CD4-positive, alpha-beta T cell (primary cell): Measurements from ENCODE around the gene ASXL2. TPM values are rescaled to one million over a fixed set of nuclear protein-coding genes. Genes with fewer than 3 reads are reported as not detected.

Experiments used
- ATAC-seq: fragments of 200-7000 bp; cut with Tn5 transposase; one replicate; pipeline ENCODE4 v1.10.0; 2022; ENCODE audit warnings: mild to moderate bottlenecking; ENCODE audit not compliant: poor library complexity
- CTCF ChIA-PET: fragments of 350-600 bp; sonication (Branson Sonifier 250); formaldehyde crosslinking; loops from one replicate; lab custom pipeline; 2021; ENCODE audit warnings: antibody characterized with exemption, inconsistent platforms; lab: Charles Lee
- POLR2A ChIA-PET: fragments of 350-600 bp; sonication (Branson Sonifier 250); formaldehyde crosslinking; loops from one replicate; lab custom pipeline; 2021; ENCODE audit warnings: antibody characterized with exemption, inconsistent platforms; lab: Charles Lee
- DNase-seq, 14 experiments: peaks; one replicate each; pipeline ENCODE4 v3.0.0-alpha.2; 2013 to 2020; ENCODE audit warnings: mixed read lengths in 2 of 14
- H3K27ac ChIP-seq, 2 donors: one replicate each; pipeline versions ENCODE4 v1.5.1 to v1.7.0; 2013; ENCODE audit warnings: low read length in 2 of 2, low read depth in 1 of 2, mild to moderate bottlenecking in 1 of 2
- H3K27me3 ChIP-seq, 2 experiments: 1 replicate in 1 of 2; 2 replicates in 1 of 2; pipeline versions ENCODE4 v1.6.1 to v1.7.0; 2013; ENCODE audit warnings: low read length in 2 of 2, control low read depth in 1 of 2, mild to moderate bottlenecking in 1 of 2, moderate library complexity in 1 of 2; ENCODE audit not compliant: insufficient read depth in 2 of 2, control insufficient read depth in 1 of 2
- H3K36me3 ChIP-seq: one replicate; pipeline ENCODE4 v1.6.1; 2013; ENCODE audit warnings: low read length, control low read depth; ENCODE audit not compliant: insufficient read depth
- H3K4me1 ChIP-seq: one replicate; pipeline ENCODE4 v1.6.1; 2013; ENCODE audit warnings: low read length, control low read depth; ENCODE audit not compliant: insufficient read depth
- H3K4me3 ChIP-seq: one replicate; pipeline ENCODE4 v1.5.1; 2013; ENCODE audit warnings: mild to moderate bottlenecking, low read length, moderate library complexity
- H3K9me3 ChIP-seq, 2 experiments: 1 replicate in 1 of 2; 2 replicates in 1 of 2; pipeline versions ENCODE4 v1.6.1 to v1.7.0; 2013; ENCODE audit warnings: low read length in 2 of 2, mild to moderate bottlenecking in 2 of 2, control low read depth in 1 of 2, moderate library complexity in 1 of 2; ENCODE audit not compliant: control insufficient read depth in 1 of 2, insufficient read depth in 1 of 2
- H3K27ac Mint-ChIP-seq: one replicate; pipeline ENCODE4 v1.8.0; 2020; ENCODE audit warnings: mixed read lengths
- H3K27me3 Mint-ChIP-seq: one replicate; pipeline ENCODE4 v1.8.0; 2021; ENCODE audit warnings: mixed read lengths
- H3K36me3 Mint-ChIP-seq: one replicate; pipeline ENCODE4 v1.8.0; 2021; ENCODE audit warnings: low read depth, mixed read lengths
- H3K4me1 Mint-ChIP-seq: one replicate; pipeline ENCODE4 v1.8.0; 2021; ENCODE audit warnings: low read depth, mixed read lengths
- H3K4me3 Mint-ChIP-seq: one replicate; pipeline ENCODE4 v1.8.0; 2020; ENCODE audit warnings: mild to moderate bottlenecking, mixed read lengths
- H3K9me3 Mint-ChIP-seq: one replicate; pipeline ENCODE4 v1.8.0; 2020; ENCODE audit warnings: mixed read lengths
- intact Hi-C, 2 experiments: fragments of 100-400 bp; cut with DNase I in 1 of 2; cut with micrococcal nuclease in 1 of 2; formaldehyde crosslinking; loops; one replicate each; pipeline versions ENCODE4 v1.15.1 to v1.9.0; 2023 to 2025; cut with DNase I, micrococcal nuclease
- total RNA-seq, 174 experiments: library from RNA in 2 of 174; stranded (reverse) in 2 of 174; gene quantifications; one replicate each; pipeline ENCODE4 v1.2.3 and lab custom pipeline; 2021 to 2026
- TF ChIP-seq, protein P1 (sequence below): fragments of 200-600 bp; IDR thresholded peaks from one replicate; pipeline ENCODE4 v1.8.0; 2022; ENCODE audit warnings: antibody characterized with exemption, mild to moderate bottlenecking

The ASXL2 gene
- total RNA-seq, 2 experiments from 2014 or later: 15.1 to 17.2 TPM

DNA sequence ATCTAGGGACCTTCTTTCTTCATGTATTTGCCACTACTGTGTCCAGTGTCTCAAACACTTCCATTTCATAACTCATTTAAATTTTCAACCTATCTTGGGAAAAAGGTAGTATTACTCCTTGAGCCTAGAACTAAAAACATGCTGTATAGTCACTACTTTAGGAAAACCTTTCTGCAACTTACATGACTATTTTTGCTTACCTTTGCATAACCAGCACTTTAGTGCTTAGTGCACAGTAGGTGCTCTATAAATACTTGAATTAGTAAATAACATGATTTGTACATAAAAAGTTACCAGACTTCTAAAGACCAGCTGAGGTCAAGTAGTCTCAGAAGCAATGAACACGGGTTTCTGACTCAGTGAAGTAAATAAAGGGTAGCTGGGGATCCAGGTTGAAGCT, 142.5 kb downstream of the ASXL2 start:
- TF ChIP-seq, protein P1, sequence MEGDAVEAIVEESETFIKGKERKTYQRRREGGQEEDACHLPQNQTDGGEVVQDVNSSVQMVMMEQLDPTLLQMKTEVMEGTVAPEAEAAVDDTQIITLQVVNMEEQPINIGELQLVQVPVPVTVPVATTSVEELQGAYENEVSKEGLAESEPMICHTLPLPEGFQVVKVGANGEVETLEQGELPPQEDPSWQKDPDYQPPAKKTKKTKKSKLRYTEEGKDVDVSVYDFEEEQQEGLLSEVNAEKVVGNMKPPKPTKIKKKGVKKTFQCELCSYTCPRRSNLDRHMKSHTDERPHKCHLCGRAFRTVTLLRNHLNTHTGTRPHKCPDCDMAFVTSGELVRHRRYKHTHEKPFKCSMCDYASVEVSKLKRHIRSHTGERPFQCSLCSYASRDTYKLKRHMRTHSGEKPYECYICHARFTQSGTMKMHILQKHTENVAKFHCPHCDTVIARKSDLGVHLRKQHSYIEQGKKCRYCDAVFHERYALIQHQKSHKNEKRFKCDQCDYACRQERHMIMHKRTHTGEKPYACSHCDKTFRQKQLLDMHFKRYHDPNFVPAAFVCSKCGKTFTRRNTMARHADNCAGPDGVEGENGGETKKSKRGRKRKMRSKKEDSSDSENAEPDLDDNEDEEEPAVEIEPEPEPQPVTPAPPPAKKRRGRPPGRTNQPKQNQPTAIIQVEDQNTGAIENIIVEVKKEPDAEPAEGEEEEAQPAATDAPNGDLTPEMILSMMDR: no peak
- ChIA-PET POLR2A (no interaction called here), CTCF (no interaction called here)
- intact Hi-C loops: no loop called here
- Mint-ChIP-seq H3K27me3 (no peaks in the 10 kb centered on the region), H3K36me3 (peaks cover 10% of the 10 kb centered on the region), H3K9me3 (no peaks in the 10 kb centered on the region), H3K27ac (no peak overlapping the region), H3K4me1 (no peaks in the 10 kb centered on the region), H3K4me3 (no peak overlapping the region)
- Histone ChIP-seq H3K27ac (no peak overlapping the region), H3K4me3 (no peak overlapping the region), H3K4me1 (no peaks in the 10 kb centered on the region), H3K9me3 (no peaks in the 10 kb centered on the region), H3K36me3 (no peaks in the 10 kb centered on the region), H3K27me3 (no peaks in the 10 kb centered on the region)
- ATAC-seq: no peak
- DNase-seq: no peak

DNA sequence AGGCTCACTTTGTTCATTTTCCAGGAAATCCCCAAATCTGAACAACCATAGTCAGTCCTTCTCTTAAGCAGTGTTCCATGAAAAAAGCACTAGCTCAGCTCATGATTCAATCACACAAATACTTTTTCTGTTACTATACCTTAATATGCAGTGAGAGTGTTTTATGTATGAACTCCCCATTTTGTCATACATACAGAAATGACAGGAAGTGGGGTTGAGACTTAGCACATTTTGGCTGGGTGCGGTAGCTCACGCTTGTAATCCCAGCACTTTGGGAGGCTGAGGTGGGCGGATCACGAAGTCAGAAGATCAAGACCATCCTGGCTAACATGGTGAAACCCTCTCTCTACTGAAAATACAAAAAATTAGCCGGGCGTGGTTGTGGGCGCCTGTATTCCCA, 149.7 kb downstream of the ASXL2 start:
- Histone ChIP-seq H3K27me3 (no peaks in the 10 kb centered on the region), H3K4me1 (no peaks in the 10 kb centered on the region), H3K9me3 (no peaks in the 10 kb centered on the region), H3K27ac (no peak overlapping the region), H3K36me3 (no peaks in the 10 kb centered on the region), H3K4me3 (no peak overlapping the region)
- Mint-ChIP-seq H3K4me3 (no peak overlapping the region), H3K9me3 (no peaks in the 10 kb centered on the region), H3K36me3 (no peaks in the 10 kb centered on the region), H3K4me1 (no peaks in the 10 kb centered on the region), H3K27me3 (peaks cover 4% of the 10 kb centered on the region), H3K27ac (no peak overlapping the region)
- ChIA-PET POLR2A (no interaction called here), CTCF (no interaction called here)
- intact Hi-C loops: no loop called here
- ATAC-seq: no peak
- no peak for DNase-seq
- TF ChIP-seq, protein P1: no peak

DNA sequence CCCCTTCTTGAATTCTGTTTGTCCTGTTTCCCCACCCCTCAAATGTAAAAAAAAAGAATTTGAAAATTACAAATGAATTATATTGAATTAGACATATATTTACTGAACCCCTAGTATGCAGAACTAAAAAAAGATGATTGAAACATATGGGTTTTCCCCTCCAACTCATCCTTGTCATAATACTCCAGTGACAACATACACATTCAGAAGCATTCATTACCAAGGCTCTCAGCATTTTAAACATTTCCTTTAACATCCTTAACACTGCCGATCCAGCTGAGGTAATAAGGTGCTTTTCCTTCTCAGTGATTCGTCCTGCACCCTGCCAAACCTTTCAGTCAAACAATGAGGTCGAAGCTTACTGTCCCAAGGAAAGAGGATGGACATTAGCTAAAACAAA, 151.8 kb downstream of the ASXL2 start:
- no peaks in the 10 kb centered on the region for H3K36me3 Mint-ChIP-seq
- Histone ChIP-seq H3K4me3 (no peak overlapping the region), H3K27me3 (no peaks in the 10 kb centered on the region), H3K4me1 (no peaks in the 10 kb centered on the region), H3K9me3 (no peaks in the 10 kb centered on the region), H3K27ac (no peak overlapping the region), H3K36me3 (no peaks in the 10 kb centered on the region)
- intact Hi-C loops: no loop called here
- H3K27me3 Mint-ChIP-seq: peaks cover 4% of the 10 kb centered on the region
- CTCF ChIA-PET: no interaction called here
- H3K4me3 Mint-ChIP-seq: no peak overlapping the region
- POLR2A ChIA-PET: interaction anchor here (1.1 kb wide), 1 partner anchor 8 kb away, joined by 3 read pairs; no protein-coding TSS in a partner anchor
- H3K9me3 Mint-ChIP-seq: no peaks in the 10 kb centered on the region
- TF ChIP-seq, protein P1: no peak
- DNase-seq (no peak), ATAC-seq (no peak)
- H3K4me1 Mint-ChIP-seq: no peaks in the 10 kb centered on the region
- H3K27ac Mint-ChIP-seq: no peak overlapping the region
